Stomach smooth muscle (tissue), 2 donors: ENCODE data around the gene CORO2B.
A peak's percentile ranks its signal among the peaks of the same experiment; 100 is the strongest.

Experiments used
- H3K27ac ChIP-seq: one replicate; pipeline ENCODE4 v1.7.0; 2013; ENCODE audit warnings: mild to moderate bottlenecking, low read length, inconsistent platforms
- H3K27me3 ChIP-seq, 2 donors: one replicate each; pipeline ENCODE4 v1.7.0; 2013; ENCODE audit warnings: low read length in 2 of 2; ENCODE audit not compliant: insufficient read depth in 2 of 2, control insufficient read depth in 1 of 2
- H3K36me3 ChIP-seq, 2 donors: one replicate each; pipeline ENCODE4 v1.7.0; 2013; ENCODE audit warnings: low read length in 2 of 2; ENCODE audit not compliant: control insufficient read depth in 2 of 2, insufficient read depth in 2 of 2
- H3K4me1 ChIP-seq: one replicate; pipeline ENCODE4 v1.7.0; 2013; ENCODE audit warnings: low read length; ENCODE audit not compliant: control insufficient read depth, insufficient read depth
- H3K4me3 ChIP-seq, 2 donors: one replicate each; pipeline ENCODE4 v1.7.0; 2013; ENCODE audit warnings: low read length in 2 of 2
- H3K9ac ChIP-seq, 2 donors: one replicate each; pipeline ENCODE4 v1.7.0; 2013; ENCODE audit warnings: low read length in 2 of 2, mild to moderate bottlenecking in 1 of 2
- H3K9me3 ChIP-seq, 2 donors: one replicate each; pipeline ENCODE4 v1.7.0; 2013; ENCODE audit warnings: low read length in 2 of 2; ENCODE audit not compliant: control insufficient read depth in 2 of 2
- donor health status: healthy.
- donor health status: Pancreatic carcinoma.

The CORO2B gene

DNA sequence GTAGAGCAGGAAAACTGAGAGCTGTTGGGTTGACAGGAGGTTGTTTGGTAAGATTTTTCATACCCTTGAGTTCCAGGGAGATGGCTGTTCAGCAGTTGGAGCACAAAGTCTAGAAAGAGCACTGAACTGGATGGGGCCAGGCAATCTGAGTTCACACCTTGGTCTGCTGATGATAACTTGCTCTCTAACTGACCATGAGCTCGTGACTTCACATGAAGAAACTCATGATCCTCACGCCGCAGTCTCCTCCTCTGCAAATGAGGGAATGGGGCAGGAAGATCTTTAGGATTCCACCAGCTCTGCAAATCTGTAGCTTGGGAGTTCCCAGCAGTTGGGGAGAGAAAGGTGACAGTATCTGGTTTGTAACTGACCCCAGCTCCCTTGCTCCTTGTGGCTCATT lies 33.7 kb downstream of the CORO2B start:
- no peak overlapping the region for H3K27ac ChIP-seq

DNA sequence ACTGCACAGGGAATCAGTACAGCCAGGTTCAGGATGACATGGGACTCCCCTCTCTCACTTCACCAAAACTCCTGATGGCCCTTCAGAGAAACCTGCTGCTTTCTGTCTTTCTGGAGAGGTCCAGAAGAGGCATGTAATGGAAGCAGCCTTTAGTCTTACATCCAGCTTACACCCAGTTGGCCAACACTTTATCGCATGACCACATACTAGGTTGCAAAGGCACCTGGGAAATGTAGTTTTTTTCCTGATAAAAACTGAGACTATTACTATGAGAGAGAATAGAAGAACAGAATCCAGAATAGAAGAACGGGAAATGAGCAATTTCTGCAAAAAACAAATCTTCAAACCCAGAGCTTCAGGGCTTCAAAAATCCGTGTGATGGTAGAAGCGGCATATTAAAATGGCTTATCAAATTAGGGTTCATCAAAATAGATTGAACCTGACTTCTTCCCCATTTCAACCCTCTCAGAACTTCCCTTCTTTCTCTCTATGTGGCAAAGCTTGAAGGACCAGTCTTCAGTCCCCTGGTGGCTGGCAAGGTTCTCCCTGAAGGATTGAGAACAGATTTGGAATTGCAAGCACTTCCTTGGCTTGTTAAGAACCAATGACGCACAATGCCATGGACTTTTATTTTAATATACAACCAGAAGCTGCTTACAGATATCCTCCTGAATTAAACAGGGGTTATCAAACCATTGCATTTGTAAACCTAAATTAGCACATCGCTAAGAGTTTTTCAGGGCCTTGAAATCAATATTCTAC lies 34.4 kb downstream of the CORO2B start:
- Histone ChIP-seq H3K4me3 (no peak overlapping the region), H3K27me3 (no peaks in the 10 kb centered on the region), H3K9me3 (no peaks in the 10 kb centered on the region), H3K4me1 (peaks cover 15% of the 10 kb centered on the region), H3K36me3 (no peaks in the 10 kb centered on the region), H3K27ac (no peak overlapping the region), H3K9ac (no peak overlapping the region)

More for the DNA sequence above, 33.7 kb downstream of the CORO2B start:
- H3K4me3 ChIP-seq, result no peak overlapping the region
- H3K36me3 ChIP-seq, result no peaks in the 10 kb centered on the region
- no peaks in the 10 kb centered on the region for H3K27me3 ChIP-seq
- no peaks in the 10 kb centered on the region for H3K9me3 ChIP-seq
- H3K4me1 ChIP-seq, result peaks cover 20% of the 10 kb centered on the region
- no peak overlapping the region for H3K9ac ChIP-seq

DNA sequence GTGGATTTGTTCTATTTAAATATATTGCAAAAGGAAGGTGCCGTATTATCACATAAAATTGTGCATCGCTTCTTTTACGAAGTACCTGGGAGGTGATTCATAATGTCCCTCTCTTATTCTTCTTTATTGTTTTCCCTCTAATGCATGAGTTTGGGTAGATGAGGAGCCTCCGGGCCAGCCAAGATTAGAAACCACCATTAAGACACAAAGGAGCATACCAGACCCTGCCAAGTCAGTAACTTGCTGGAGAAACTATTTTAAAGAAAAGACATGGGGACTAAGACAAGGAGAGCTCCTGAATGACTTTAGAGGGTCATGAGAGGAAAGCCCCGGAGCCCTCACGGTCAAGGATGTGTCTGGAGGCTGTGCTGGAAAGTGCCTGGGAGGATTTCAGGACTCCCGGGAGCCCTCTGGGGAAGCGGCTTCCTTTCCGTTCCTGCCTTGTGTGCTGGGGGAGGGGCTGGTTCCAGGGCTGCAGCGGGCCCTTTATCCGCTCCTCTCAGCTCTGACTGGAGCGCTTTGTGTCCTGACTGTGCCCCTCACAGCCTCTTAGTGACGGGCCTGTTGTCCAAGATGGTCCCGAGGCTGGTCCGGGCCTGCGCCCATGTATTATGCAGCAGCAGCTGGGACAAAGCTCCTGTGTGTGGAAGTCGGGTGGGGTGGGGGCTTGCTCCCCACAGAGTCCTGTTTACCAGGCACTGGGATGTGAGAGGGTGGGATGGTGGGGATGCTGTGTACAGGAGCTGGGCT lies 35.7 kb downstream of the CORO2B start:
- H3K4me1 ChIP-seq, result peaks cover 3% of the 10 kb centered on the region
- no peaks in the 10 kb centered on the region for H3K36me3 ChIP-seq
- H3K4me3 ChIP-seq, result no peak overlapping the region
- no peak overlapping the region for H3K9ac ChIP-seq
- H3K27me3 ChIP-seq, result no peaks in the 10 kb centered on the region
- H3K27ac ChIP-seq, result peak overlapping the region; percentile 11
- H3K9me3 ChIP-seq, result no peaks in the 10 kb centered on the region

DNA sequence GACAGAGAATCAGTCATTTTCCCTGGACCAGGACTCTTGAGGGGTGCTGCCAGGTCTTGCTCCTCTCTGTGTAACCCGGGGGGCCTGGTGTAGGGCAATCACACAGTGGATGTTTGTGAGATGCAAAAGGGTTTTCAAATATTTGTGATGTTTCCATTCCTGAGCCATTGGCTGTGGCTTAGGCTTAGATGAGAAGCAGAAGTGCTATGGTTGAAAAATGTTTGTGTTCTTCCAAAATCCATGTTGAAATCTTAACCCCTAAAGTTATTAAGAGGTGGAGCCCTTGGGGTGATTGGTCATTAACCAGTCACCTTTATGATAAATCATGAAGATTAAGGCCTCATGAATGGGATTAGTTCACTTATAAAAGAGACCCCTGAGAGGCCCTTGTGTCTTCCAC lies 36.5 kb downstream of the CORO2B start:
- H3K9me3 ChIP-seq, result no peaks in the 10 kb centered on the region
- H3K4me1 ChIP-seq, result peaks cover 4% of the 10 kb centered on the region
- H3K4me3 ChIP-seq, result no peak overlapping the region
- H3K27me3 ChIP-seq, result no peaks in the 10 kb centered on the region
- H3K27ac ChIP-seq, result peak overlapping the region; percentile 11
- H3K9ac ChIP-seq, result no peak overlapping the region
- no peaks in the 10 kb centered on the region for H3K36me3 ChIP-seq

DNA sequence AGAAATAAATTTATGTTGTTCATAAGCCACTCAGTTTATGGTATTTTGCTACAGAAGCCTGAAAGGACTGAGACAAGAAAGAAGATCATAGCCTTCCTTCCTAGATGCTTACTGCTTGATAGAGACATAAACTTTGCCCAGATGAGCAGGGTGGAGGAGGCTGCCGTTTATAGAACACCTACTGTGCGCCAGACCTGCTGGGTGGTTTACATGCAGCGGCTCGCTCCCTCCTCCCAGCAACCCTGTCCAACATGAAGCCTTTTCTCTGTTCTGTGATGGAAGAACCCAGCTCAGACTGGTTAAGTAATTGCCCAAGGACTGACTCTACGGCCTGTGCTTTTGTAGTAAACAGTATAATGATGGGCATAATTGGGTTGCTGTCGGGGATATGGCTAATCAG lies 37.0 kb downstream of the CORO2B start:
- Histone ChIP-seq H3K9me3 (no peaks in the 10 kb centered on the region), H3K27ac (no peak overlapping the region), H3K4me1 (peaks cover 9% of the 10 kb centered on the region), H3K9ac (no peak overlapping the region), H3K4me3 (no peak overlapping the region), H3K27me3 (no peaks in the 10 kb centered on the region), H3K36me3 (no peaks in the 10 kb centered on the region)

DNA sequence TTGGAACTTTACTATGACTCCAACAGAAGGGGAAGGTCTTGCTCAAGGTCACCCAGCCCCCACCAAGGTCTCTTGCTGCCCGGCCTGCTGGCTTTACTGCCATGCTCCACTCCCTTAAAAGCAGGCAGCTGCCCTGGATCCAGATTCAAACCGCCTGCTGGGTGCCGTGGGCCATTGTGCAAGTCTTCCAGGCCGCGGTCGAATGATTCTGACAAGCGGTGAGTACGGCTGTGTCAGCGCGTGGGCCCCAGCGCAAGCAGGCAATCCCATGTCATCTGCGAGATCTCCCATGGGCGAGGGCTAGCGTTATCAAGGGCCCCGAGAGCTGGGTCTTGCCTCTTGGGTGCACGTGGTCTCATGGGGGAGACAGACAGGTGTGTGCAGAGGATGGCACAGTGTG lies 37.6 kb downstream of the CORO2B start:
- Histone ChIP-seq H3K9me3 (no peaks in the 10 kb centered on the region), H3K36me3 (no peaks in the 10 kb centered on the region), H3K4me3 (no peak overlapping the region), H3K27ac (no peak overlapping the region), H3K9ac (no peak overlapping the region), H3K27me3 (no peaks in the 10 kb centered on the region), H3K4me1 (peaks cover 13% of the 10 kb centered on the region)

DNA sequence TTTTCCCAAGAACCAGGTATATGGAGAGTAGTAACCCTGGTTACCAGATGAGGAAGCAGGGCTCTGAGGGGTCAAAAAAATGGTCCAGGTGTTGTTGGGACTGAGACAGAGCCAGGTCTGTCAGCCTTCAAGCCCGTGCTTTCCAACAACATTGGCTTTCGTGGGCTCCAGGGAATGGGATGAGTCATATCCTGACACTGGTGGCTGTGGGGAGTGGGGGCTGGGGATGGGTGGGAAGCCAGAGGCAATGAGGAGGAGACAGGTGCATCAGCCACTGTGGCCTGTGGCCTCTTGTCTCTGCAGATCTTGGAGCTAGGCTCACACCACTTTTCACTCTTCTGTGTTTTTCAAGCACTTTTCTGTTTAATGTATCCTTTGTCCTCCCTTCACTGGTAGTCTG lies 38.2 kb downstream of the CORO2B start:
- H3K9me3 ChIP-seq, result no peaks in the 10 kb centered on the region
- no peaks in the 10 kb centered on the region for H3K36me3 ChIP-seq
- H3K4me3 ChIP-seq, result no peak overlapping the region
- no peaks in the 10 kb centered on the region for H3K27me3 ChIP-seq
- H3K27ac ChIP-seq, result no peak overlapping the region
- H3K9ac ChIP-seq, result no peak overlapping the region
- H3K4me1 ChIP-seq, result peaks cover 13% of the 10 kb centered on the region

DNA sequence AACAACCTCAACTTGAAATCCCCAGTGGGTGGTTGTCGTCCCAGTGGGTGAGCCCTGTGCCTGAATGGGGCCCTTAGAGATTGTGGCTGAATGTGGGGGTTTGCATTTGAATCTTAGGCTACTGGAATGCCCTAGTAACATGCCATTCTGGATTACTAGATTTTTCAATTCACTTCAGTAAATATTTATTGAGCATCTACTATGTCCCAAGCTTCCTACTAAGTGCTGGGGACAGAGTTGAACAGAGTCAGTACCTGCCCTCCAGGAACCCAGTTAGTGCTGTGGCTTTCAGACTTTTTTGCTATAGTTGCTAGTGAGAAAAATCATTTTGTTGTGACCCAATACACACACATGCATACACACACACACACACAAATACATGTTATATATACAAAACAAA lies 39.0 kb downstream of the CORO2B start:
- Histone ChIP-seq H3K9ac (no peak overlapping the region), H3K9me3 (no peaks in the 10 kb centered on the region), H3K27me3 (no peaks in the 10 kb centered on the region), H3K4me1 (peaks cover 18% of the 10 kb centered on the region), H3K27ac (no peak overlapping the region), H3K36me3 (no peaks in the 10 kb centered on the region), H3K4me3 (no peak overlapping the region)

DNA sequence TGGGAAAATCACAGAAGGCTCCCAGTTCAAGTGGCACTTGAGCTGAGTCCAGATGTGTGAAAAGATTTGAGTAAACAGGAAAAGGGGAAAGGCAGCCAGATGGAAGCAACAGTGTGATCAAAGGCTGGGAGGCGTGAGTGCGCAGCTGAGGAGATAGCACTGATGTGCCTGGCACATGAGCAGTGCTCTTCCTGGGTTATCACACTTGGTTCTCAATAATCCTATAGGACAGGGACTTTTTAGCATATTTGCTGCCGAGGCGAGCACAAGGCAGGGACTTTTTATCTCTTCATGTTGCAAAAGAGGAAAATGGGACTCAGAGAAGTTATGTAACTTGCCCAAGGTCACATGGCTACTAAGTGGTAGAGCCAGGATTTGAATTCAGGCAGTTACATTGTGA lies 39.6 kb downstream of the CORO2B start:
- Histone ChIP-seq H3K27ac (no peak overlapping the region), H3K4me3 (no peak overlapping the region), H3K27me3 (no peaks in the 10 kb centered on the region), H3K4me1 (peaks cover 18% of the 10 kb centered on the region), H3K9ac (no peak overlapping the region), H3K36me3 (no peaks in the 10 kb centered on the region), H3K9me3 (no peaks in the 10 kb centered on the region)

DNA sequence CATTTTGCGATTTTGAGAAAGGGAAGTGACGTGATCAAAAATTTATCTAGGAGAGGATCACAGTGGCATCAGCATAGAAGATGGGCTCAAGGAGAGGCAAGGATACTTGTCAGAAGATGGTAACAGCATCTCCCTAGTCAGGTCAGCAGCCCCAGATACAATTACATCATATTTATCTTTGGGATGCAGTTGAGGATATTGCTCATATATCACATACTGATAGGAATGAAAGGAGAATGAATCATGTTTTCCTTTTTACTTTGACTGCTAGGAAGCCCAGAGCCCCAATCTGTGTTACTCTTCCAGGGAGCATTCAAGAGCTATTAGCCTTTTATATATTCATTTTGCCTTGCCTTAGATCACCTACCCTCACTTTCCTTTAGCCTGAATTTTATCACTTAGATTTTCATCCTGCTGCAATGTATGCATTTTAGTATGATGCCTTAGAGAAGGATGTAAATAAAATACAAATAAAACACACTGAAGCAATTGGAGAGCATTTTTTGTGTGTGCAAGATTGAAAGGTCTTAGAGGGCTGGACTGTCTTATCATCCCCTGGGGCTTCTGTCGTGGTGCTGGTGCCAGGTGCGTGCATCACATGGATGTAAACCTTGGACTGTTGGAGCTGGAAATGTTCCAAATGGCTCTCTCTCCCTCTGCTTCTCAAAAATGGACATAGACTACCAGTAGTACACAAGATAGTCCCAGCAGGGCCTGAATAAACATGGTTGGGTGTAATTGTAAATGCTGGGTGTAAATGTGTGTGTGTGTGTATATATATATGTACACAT lies 40.3 kb downstream of the CORO2B start:
- no peaks in the 10 kb centered on the region for H3K27me3 ChIP-seq
- no peaks in the 10 kb centered on the region for H3K9me3 ChIP-seq
- H3K9ac ChIP-seq, result no peak overlapping the region
- H3K36me3 ChIP-seq, result no peaks in the 10 kb centered on the region
- peaks cover 24% of the 10 kb centered on the region for H3K4me1 ChIP-seq
- no peak overlapping the region for H3K4me3 ChIP-seq
- no peak overlapping the region for H3K27ac ChIP-seq
